DND-41 (cell line): ENCODE results near the gene ADGRB3.

Source experiments
- ATAC-seq: fragments of 200-7000 bp; cut with Tn5 transposase; 3 replicates; pipeline ENCODE4 v1.9.1; 2021; ENCODE audit warnings: low read depth; ENCODE audit not compliant: insufficient read depth
- DNase-seq: peaks from one replicate; pipeline ENCODE4 v3.0.0-alpha.2; 2020
- H2AFZ ChIP-seq: 2 replicates; pipeline ENCODE4 v1.6.0; 2012; ENCODE audit warnings: low read depth, low read length
- H3K27ac ChIP-seq: 2 replicates; pipeline ENCODE4 v1.5.1; 2012; ENCODE audit warnings: low read length, inconsistent platforms
- H3K27me3 ChIP-seq: fragments of 200-600 bp; sonication (generic); 2 replicates; pipeline ENCODE4 v1.6.0; 2012; ENCODE audit warnings: low read length, mild to moderate bottlenecking, inconsistent platforms; ENCODE audit not compliant: insufficient read depth, poor library complexity
- H3K36me3 ChIP-seq: 2 replicates; pipeline ENCODE4 v1.5.1; 2012; ENCODE audit warnings: low read length, inconsistent platforms; ENCODE audit not compliant: insufficient read depth
- H3K4me1 ChIP-seq: 2 replicates; pipeline ENCODE4 v1.5.1; 2012; ENCODE audit warnings: mild to moderate bottlenecking, low read length; ENCODE audit not compliant: insufficient read depth
- H3K4me2 ChIP-seq: 2 replicates; pipeline ENCODE4 v1.6.0; 2012; ENCODE audit warnings: mild to moderate bottlenecking, moderate library complexity, low read length, inconsistent platforms; ENCODE audit not compliant: insufficient read depth
- H3K4me3 ChIP-seq, 2 experiments: fragments of 200-600 bp in 1 of 2; shearing (Covaris generic) in 1 of 2; 2 replicates each; pipeline ENCODE4 v1.5.1; 2012 to 2016; ENCODE audit warnings: inconsistent platforms in 2 of 2, low read length in 2 of 2, mild to moderate bottlenecking in 2 of 2, low read depth in 1 of 2, moderate library complexity in 1 of 2
- H3K79me2 ChIP-seq: 2 replicates; pipeline ENCODE4 v1.6.0; 2012; ENCODE audit warnings: low read length, inconsistent platforms; ENCODE audit not compliant: insufficient read depth
- H3K9ac ChIP-seq: 2 replicates; pipeline ENCODE4 v1.6.0; 2012; ENCODE audit warnings: low read depth, mild to moderate bottlenecking, inconsistent platforms, low read length, moderate library complexity
- H3K9me3 ChIP-seq: 2 replicates; pipeline ENCODE4 v1.5.1; 2012; ENCODE audit warnings: low read length, moderate library complexity, mild to moderate bottlenecking, inconsistent platforms; ENCODE audit not compliant: insufficient read depth, severe bottlenecking
- H4K20me1 ChIP-seq: 2 replicates; pipeline ENCODE4 v1.6.0; 2012; ENCODE audit warnings: low read length; ENCODE audit not compliant: insufficient read depth
- CTCF ChIP-seq: IDR thresholded peaks from 2 replicates; pipeline ENCODE4 v1.5.1; 2012; ENCODE audit warnings: borderline replicate concordance, low read length, moderate library complexity, mild to moderate bottlenecking; ENCODE audit not compliant: poor library complexity, severe bottlenecking; ENCODE audit errors: extremely low read depth
- EZH2 ChIP-seq: IDR thresholded peaks from 3 replicates; pipeline ENCODE4 v1.6.1; 2012; ENCODE audit warnings: borderline replicate concordance, low read depth, mild to moderate bottlenecking, moderate library complexity, low read length, inconsistent platforms; ENCODE audit not compliant: severe bottlenecking

Gene ADGRB3

GRCh38 chr6:69064226-69064625 lies 429.1 kb downstream of the ADGRB3 start:
- DNase-seq (no peak), ATAC-seq (no peak)
- Histone ChIP-seq H3K36me3 (no peaks in the 10 kb centered on the region), H3K27ac (no peak overlapping the region), H3K9me3 (no peaks in the 10 kb centered on the region), H2AFZ (no peak overlapping the region), H3K4me2 (no peak overlapping the region), H3K4me1 (no peaks in the 10 kb centered on the region), H3K9ac (no peak overlapping the region), H3K79me2 (no peaks in the 10 kb centered on the region), H3K4me3 (no peak overlapping the region), H4K20me1 (no peaks in the 10 kb centered on the region), H3K27me3 (no peaks in the 10 kb centered on the region)
- TF ChIP-seq EZH2 (no peak), CTCF (no peak)

- Histone ChIP-seq H3K9ac (no peak overlapping the region), H3K4me1 (no peaks in the 10 kb centered on the region), H2AFZ (no peak overlapping the region), H3K27ac (no peak overlapping the region), H3K79me2 (no peaks in the 10 kb centered on the region), H3K4me2 (no peak overlapping the region), H3K9me3 (no peaks in the 10 kb centered on the region), H3K27me3 (no peaks in the 10 kb centered on the region), H3K4me3 (no peak overlapping the region), H3K36me3 (no peaks in the 10 kb centered on the region), H4K20me1 (no peaks in the 10 kb centered on the region)
- no peak for TF ChIP-seq CTCF
- no peak for ATAC-seq
- no peak for DNase-seq
Observed at GRCh38 chr6:69069881-69070280, 434.8 kb downstream of the ADGRB3 start.

- TF ChIP-seq CTCF (no peak), EZH2 (no peak)
- ATAC-seq (no peak), DNase-seq (no peak)
- no peak overlapping the region for H2AFZ ChIP-seq
- no peak overlapping the region for H3K27ac ChIP-seq
- H3K79me2 ChIP-seq, result no peaks in the 10 kb centered on the region
- no peak overlapping the region for H3K4me3 ChIP-seq
- no peaks in the 10 kb centered on the region for H3K4me1 ChIP-seq
- no peaks in the 10 kb centered on the region for H3K27me3 ChIP-seq
- H4K20me1 ChIP-seq, result no peaks in the 10 kb centered on the region
- no peak overlapping the region for H3K9ac ChIP-seq
- no peak overlapping the region for H3K4me2 ChIP-seq
- no peaks in the 10 kb centered on the region for H3K9me3 ChIP-seq
- H3K36me3 ChIP-seq, result no peaks in the 10 kb centered on the region
Observed at GRCh38 chr6:69072796-69073195, 437.7 kb downstream of the ADGRB3 start.

GRCh38 chr6:69084746-69085335 lies 449.8 kb downstream of the ADGRB3 start:
- Histone ChIP-seq H3K4me2 (no peak overlapping the region), H3K79me2 (no peaks in the 10 kb centered on the region), H3K9ac (no peak overlapping the region), H3K36me3 (no peaks in the 10 kb centered on the region), H4K20me1 (no peaks in the 10 kb centered on the region), H2AFZ (no peak overlapping the region), H3K27me3 (no peaks in the 10 kb centered on the region), H3K4me1 (no peaks in the 10 kb centered on the region), H3K9me3 (no peaks in the 10 kb centered on the region), H3K27ac (no peak overlapping the region), H3K4me3 (no peak overlapping the region)
- ATAC-seq (no peak), DNase-seq (no peak)
- no peak for TF ChIP-seq EZH2
- no peak for TF ChIP-seq CTCF
